ENCODE measurements around the gene ABI3. TPM values are rescaled to one million over a fixed set of nuclear protein-coding genes. Genes with fewer than 3 reads are reported as not detected.

Gene ABI3
- total RNA-seq, 4 donors from 2014 or later, result 1.5 to 8.8 (median 4.2) TPM

GRCh38 chr17:49241040-49241439 is 30.5 kb downstream of the ABI3 start:
- no peak for TF ChIP-seq POLR2A (IDR thresholded peaks at IDR 0.05)
- no peak for TF ChIP-seq CTCF (IDR thresholded peaks at IDR 0.05)
- no peak for DNase-seq
- no peak overlapping the region for H3K27ac ChIP-seq
- intact Hi-C loops (cut with DNase I), result no loop called here
- WGBS, 2 donors, result 83 to 87% methylated on average over 8 of the region's 8 CpGs
- no peaks in the 10 kb centered on the region for H3K9me3 ChIP-seq
- no peaks in the 10 kb centered on the region for H3K4me1 ChIP-seq
- H3K27me3 ChIP-seq, result peaks cover 0 to 8% (median 0%) of the 10 kb centered on the region in 4 donors
- no peaks in the 10 kb centered on the region for H3K36me3 ChIP-seq
- no peak overlapping the region for H3K4me3 ChIP-seq

GRCh38 chr17:49241692-49242397 is 31.3 kb downstream of the ABI3 start:
- 65 to 81% methylated on average over 5 to 7 of the region's 9 CpGs for WGBS, 2 donors
- intact Hi-C loops (cut with DNase I), result no loop called here
- H3K36me3 ChIP-seq, result no peaks in the 10 kb centered on the region

GRCh38 chr17:49242813-49243212 is 32.3 kb downstream of the ABI3 start:
- WGBS, 2 donors, result 82 to 96% methylated on average over 5 of the region's 5 CpGs
- Histone ChIP-seq H3K4me3 (no peak overlapping the region), H3K9me3 (no peaks in the 10 kb centered on the region), H3K27ac (no peak overlapping the region), H3K27me3 (peaks cover 0 to 18% (median 0%) of the 10 kb centered on the region in 4 donors), H3K36me3 (no peaks in the 10 kb centered on the region), H3K4me1 (no peaks in the 10 kb centered on the region)
- no peak for TF ChIP-seq POLR2A (IDR thresholded peaks at IDR 0.05)
- no peak for TF ChIP-seq CTCF (IDR thresholded peaks at IDR 0.05)
- intact Hi-C loops (cut with DNase I), result no loop called here
- no peak for DNase-seq

More at GRCh38 chr17:49241692-49242397, 31.3 kb downstream of the ABI3 start:
- no peak for DNase-seq
- Histone ChIP-seq H3K4me1 (no peaks in the 10 kb centered on the region), H3K9me3 (no peaks in the 10 kb centered on the region), H3K27me3 (peaks cover 0 to 8% (median 0%) of the 10 kb centered on the region in 4 donors), H3K4me3 (no peak overlapping the region), H3K27ac (no peak overlapping the region)
- TF ChIP-seq CTCF (IDR thresholded peaks at IDR 0.05) (no peak), POLR2A (IDR thresholded peaks at IDR 0.05) (no peak)

GRCh38 chr17:49244839-49245238 is 34.3 kb downstream of the ABI3 start:
- no peak for DNase-seq
- 91 to 96% methylated on average over 2 to 3 of the region's 4 CpGs for WGBS, 2 donors
- no peaks in the 10 kb centered on the region for H3K9me3 ChIP-seq
- H3K4me3 ChIP-seq, result no peak overlapping the region
- intact Hi-C loops (cut with DNase I), result no loop called here
- peaks cover 0 to 38% (median 0%) of the 10 kb centered on the region in 4 donors for H3K27me3 ChIP-seq
- H3K27ac ChIP-seq, result no peak overlapping the region
- TF ChIP-seq CTCF (IDR thresholded peaks at IDR 0.05) (no peak), POLR2A (IDR thresholded peaks at IDR 0.05) (no peak)
- H3K4me1 ChIP-seq, result peaks cover 0 to 8% (median 2%) of the 10 kb centered on the region in 3 donors
- no peaks in the 10 kb centered on the region for H3K36me3 ChIP-seq

- WGBS, 2 donors, result 83 to 84% methylated on average over 7 of the region's 7 CpGs
- intact Hi-C loops (cut with DNase I), result no loop called here
- no peak overlapping the region for H3K27ac ChIP-seq
- TF ChIP-seq CTCF (IDR thresholded peaks at IDR 0.05) (no peak), POLR2A (IDR thresholded peaks at IDR 0.05) (no peak)
- peaks cover 0 to 8% (median 2%) of the 10 kb centered on the region in 3 donors for H3K4me1 ChIP-seq
- H3K27me3 ChIP-seq, result peaks cover 0 to 44% (median 0%) of the 10 kb centered on the region in 4 donors
- no peak for DNase-seq
- no peaks in the 10 kb centered on the region for H3K9me3 ChIP-seq
- H3K36me3 ChIP-seq, result no peaks in the 10 kb centered on the region
- no peak overlapping the region for H3K4me3 ChIP-seq
Measured at GRCh38 chr17:49247944-49248343, 37.4 kb downstream of the ABI3 start.

Data from esophagus squamous epithelium (tissue), 5 donors.